HG03469 (cell line): ENCODE data around the gene TNFRSF1A.
A peak's percentile ranks its signal among the peaks of the same experiment; 100 is the strongest.

Experiments
- ATAC-seq: cut with Tn5 transposase; IDR thresholded peaks from one replicate; pipeline ENCODE4 v1.9.1; 2021; ENCODE audit warnings: mild to moderate bottlenecking, moderate library complexity, moderate number of reproducible peaks; ENCODE audit not compliant: unreplicated experiment

TNFRSF1A gene

DNA sequence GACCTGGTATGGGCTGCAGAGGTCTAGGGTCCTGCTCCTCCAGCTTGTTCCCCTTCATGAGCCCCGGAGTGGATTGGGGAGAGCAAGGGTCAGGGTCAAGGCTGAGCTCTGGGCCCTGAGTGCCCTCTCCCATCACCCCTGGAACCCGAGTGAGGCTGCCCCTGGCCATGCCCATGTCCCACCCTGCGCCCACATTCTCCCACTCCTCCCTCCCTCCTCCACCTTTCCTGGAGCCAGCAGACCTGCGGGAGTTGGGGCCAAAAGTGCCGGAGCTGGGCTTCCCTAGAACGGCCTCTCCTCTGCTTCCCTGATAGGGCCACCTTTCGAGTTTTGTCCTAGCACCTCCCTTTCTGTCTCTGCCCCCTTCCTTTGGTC, 32.9 kb upstream of the TNFRSF1A start:
- no peak for ATAC-seq

DNA sequence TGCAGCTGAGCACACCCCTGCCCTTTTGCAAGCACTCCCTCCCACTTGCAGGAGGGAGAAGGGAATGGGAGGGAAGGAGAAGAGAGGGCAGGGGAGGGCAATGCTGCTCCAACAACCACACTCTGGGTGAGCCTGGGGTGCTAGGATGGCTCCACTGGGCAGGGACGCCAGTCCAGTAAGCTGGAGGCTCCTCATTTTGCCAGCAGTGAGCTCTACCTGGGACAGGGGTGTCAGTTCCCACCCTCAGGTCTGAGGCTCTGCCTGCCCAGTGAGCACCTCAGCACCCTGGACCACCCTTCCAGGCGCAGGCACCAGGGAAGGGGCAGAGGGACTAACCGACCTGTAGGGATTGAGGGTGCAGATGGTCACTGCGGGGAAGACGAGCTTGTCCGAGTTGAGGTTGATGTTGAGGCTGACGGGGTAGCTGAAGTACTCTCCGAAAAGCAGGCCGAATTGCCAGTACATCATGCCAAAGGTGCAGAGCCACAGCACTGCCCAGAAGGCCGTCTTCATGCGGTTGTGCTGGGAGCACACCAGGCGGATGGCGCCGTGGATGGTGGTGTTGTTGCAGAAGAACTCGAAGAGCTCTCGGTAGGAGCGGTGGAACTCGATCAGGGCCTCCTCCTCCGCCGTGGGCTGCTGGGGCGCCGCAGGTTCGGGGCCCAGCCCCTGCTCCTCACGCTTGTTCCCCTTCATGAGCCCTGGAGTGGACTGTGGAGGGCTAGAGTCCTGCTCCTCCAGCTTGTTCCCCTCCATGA, 32.3 kb upstream of the TNFRSF1A start:
- no peak for ATAC-seq

DNA sequence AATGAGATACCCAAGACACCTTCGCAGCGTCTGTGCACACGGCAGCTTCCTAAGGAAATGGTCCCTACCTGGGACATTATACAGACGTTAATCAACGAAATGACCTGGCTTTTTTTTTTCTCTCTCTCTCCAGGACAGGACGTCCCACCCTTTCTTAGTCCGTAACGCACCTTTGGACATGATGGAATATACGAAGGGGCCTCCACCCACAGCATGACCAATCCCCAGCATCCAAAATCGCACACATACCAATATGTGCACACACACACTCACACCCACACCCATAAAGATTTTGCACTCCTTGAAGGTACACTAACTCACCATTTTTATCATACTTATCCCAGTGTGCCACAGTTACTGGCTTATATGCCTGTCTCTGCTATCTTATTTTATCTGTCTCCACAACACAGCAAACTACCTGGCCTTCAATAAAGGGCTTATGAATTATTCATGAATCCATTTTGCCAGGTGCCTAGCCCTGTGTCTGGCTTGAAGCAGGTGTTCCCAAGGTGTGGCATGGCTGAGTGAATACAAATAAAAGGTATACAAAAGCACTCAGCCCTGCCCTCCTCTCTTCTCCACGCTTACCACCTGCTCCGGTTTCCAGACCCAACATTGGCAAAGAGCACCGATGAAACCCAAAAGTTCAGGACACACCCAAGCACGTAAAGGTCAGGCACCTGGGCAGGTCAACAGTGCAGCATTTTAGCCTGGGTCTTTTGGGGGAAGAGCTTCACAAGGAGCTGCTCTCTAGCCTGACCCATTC, 31.3 kb upstream of the TNFRSF1A start:
- ATAC-seq, result no peak

DNA sequence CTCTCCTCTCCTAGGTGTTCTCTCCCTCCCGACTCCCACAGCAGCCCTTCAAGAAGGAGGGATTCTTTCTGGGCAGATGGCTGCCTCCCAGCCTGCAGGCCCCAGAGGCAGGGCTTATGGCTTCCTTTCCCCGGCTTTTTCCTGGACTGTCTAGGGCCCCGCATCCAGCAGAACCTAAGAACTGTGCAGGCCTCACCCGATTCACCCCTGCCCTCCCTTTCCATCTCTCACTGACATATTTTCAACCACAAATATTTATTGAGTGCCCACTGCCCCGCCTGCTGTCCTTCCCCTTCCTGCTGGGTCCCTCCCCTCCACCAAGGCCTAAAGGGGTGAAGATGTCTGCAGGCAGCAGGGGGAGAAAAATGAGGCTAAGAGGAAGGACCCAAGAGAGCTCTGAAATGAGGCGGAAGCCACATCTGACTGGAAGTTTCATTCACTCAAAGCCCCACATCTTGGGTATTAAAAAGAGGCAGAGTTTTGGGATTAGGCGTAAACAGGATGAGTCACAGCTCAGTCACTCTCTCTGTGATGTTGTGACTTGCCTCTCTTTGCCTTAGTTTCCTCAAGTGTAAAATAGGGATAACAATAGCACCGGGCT, 30.6 kb upstream of the TNFRSF1A start:
- ATAC-seq, result no peak

DNA sequence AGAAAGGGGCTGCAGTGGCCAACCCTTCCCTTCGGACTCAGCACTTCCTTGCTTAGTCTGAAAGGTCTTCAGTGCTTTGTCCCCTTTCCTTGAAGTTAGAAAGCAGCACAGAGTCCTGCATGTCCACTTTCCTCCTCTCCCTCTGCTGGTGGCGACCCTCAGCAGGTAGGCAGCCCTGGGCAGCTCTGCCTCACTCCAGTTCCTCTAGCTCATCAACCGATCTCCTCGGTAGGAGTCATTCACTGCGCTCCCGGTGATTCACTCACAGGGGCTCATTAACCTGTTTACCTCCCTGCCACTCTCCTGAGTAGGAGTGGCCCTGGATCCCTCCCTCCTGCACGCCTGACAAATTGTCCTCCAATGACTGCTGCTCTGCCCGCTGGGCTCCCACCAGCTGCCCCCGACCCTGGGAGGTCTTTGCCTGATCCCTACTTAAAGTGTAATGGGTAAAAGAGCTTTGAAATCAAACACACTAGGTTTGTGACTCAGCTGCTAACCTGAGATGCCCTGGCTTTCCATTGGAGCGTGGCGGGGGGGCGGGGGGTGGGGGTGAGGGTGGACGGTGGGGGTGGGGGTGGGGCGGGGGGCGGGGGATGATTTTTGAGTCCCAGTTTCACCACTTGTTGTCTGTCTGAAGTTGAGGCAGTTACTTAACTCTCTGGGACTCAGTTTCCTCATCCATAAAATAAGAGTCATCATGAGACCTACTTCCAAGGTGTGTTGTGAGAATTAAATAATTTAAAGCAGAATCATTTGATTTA, 29.3 kb upstream of the TNFRSF1A start:
- no peak for ATAC-seq

DNA sequence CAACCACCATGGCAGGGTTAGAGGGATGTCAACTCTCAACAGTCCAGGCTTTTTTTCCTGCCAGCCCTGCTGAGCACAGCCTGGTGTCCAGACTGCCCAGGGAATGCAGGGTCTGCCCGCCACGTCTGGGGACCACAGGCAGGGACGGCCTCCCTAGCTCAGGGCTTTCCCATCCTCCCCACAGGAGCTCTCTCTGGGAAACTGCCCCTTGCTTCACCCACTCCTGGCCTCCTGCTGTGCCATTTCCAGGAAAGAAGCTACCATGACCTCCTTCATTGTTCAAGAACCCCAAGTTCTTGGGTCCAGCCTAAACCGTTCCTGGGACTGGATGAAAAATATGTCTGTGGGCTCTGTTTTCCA, 28.7 kb upstream of the TNFRSF1A start:
- no peak for ATAC-seq

DNA sequence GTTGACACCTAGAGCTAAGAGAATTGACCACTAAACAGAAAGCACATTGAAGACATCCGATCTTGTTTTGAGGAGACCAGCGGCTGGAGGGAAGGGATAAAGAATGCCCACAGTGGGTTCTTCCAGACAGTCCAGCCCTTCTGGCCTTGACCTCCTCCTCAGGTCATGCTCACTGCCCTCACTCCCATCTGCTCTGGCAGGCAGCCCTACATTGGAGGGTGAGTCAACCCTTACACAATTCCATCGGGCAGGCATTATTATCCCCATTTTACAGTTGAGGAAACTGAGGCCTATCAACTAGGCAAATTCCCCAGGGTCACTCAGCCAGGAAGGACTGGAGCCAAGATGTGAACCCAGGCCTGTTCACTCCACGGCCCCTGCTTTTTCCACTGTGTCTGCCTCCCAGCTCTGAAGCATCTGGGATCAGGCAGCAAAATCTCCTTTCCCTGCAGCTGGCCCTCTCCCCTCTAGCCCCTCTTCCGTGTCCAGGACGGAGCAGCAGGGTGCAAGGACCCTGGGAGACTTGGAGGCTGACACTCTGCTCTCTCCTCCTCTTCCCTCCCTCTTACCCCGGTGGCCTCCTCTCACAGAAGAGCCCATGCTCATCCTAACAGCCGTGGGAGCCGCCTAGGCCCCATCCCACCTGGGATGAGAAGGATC, 28.2 kb upstream of the TNFRSF1A start:
- no peak for ATAC-seq

DNA sequence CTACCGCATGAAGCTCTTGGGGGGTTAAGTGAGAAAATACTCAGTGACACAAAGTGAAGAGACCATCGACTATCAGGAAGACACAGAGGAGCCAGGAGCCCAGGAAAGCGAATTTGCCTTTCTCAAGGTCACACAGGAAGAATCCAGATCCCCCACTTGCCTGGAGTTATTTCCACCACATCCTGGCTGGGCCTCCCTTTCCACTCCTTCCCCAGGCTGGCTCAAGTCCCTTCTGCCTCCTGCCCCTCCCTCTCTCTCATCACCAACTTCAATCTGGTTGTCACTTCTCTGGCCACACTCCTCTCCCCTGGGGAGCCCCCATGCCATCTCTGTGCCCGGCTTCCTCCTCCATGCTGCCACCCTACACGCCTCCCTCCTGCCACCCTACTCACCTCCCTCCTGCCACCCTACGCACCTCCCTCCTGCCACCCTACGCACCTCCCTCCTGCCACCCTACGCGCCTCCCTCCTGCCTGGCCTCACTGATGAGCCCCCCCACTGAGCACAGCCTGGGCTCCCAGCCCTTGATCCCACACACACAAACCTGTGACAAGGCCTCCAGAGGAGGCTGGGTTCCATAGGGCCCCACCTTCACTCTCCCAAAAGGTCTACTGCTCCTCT, 27.1 kb upstream of the TNFRSF1A start:
- no peak for ATAC-seq

DNA sequence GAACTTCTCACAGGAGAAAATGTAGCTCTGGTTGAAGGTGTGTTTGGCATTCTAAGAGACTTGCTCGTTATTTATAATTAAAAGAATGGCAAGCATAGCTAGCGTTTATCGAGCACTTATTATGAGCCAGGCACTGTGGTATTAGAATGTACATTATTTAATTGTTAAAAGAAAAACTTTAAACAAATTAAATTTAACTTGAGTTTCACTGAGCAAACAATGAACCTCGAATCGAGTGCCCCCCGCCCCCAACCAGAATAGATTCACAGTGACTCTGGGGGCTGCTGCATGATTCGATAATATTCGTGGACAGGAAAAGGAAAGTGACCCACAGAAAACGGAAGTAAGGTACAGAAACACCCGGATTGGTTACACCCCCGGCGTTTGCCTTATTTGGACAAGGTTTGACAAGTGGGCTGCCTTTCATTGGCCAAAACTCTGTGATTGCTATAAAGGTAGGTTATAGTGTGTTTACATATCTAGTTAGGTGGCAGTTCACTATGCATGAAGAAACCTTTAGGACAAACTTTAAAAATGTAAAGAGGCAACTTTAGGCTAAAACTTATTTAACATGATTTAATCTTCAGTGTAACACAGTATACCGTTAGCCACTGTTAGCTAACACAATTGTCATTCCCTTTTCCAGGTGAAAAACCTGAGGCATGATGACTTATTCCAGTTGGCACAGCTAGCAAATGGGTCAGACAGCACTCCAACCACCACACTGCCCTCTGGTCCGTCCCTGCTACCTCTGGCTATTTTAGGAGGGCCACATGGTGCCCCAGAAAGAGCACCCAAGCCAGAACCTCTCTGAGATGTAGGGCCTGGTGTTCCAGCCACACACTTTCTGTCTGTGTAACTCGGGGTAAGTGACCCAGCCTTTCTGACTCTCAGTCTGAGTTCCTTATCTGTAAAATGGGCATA, 26.4 kb upstream of the TNFRSF1A start:
- no peak for ATAC-seq

DNA sequence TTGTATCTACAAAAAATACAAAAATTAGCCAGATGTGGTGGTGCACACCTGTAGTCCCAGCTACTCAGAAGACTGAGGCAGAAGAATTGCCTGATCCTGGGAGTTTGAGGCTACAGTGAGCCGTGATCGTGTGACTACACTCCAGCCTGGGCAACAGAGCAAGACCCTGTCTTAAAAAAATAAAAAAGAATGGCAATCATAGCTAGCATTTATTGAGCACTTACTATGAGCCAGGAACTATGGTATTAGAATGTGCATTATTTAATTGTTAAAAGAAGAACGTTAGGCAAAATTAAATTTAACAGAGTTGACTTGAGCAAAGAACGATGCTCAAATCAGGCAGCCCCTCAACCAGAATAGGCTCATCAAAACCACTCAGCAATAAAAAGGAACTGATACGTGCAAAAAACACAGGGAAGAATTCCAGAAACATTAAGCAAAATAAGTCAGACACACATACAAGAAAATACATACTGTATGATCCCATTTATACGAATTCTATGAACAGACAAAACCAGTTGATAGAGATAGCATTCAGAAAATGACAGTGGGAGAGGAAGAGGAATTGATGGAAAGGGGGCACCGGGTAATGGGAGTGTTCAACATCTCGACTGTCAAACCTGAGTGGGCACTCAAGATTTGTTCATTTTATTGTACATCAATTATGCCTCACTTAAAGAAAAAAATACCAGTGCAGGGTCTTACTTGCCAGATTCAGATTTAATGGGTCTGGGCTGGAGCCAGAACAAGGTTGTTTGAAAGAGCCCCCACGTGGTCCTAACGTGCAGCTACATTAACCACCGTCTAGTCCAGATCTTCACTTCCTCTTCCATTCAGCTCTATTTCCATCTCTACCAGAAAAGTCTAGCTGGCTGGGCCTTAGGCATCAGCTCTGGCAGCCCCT, 25.4 kb upstream of the TNFRSF1A start:
- peak; percentile 56 for ATAC-seq

DNA sequence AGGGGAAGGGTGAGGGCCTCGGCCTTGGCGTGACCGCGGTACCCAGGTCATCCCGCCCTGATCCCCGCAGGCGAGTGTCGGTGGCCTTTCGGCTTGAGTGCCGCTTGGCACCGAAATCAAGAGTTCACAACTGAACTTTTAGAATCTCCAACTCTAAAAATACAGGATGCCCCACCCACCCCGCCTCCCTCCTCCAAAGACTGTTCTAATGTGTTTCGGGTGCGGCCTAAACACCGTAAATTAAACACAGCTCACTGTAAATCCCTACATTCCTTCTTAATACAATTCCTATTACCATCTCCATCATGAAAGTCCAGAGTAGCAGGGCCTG, 22.1 kb upstream of the TNFRSF1A start:
- no peak for ATAC-seq

DNA sequence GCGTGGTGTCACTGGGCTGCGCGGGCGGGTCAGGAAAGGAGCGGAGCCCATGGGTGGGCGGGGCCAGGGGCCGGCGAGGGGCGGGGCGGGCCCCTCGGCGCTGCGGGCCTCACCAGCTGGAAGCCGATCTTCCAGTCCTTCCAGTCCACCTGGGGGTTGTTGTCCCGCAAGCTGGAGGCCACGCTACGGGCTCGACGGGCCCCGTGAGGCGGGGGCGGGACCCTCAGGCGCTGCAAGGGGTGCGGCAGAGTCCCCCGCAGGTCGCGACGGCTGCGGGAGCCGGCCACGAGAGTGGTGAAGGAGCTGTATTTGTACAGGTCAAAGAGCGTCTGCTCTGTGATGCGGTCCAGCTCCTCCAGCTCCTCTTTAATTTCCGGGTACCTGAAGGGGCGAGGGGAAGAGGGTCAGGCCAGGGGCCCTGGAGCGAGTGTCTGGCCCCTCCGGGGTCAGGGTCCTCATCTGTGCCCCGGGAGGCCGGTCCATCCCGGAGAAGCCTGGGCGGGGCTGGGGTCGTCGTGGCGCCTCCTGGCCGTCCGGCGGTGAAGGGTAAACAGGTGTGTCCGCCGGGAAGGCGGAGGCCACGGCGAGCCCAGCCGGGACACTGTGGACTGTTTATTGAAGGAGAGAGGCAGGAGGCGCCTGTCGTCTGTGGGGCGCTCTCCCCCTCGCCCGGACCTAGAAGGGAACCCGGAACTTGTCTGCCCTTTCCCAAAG, 21.6 kb upstream of the TNFRSF1A start:
- ATAC-seq, result no peak

DNA sequence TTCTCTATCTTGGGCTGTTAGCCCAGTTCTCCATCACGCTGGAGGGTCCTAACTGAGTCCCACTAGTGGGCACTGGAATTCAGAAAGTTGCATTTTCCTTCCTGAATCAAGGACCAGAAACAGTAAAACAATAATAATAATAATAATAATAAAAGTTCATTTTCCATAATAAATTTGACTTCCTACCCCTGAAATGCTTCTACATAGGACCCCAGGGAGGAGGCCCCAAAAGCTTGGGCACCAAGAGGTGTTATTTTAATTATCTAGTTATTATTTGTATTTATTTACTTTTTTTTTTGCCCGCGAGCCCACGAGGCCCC, 21.1 kb upstream of the TNFRSF1A start:
- ATAC-seq, result no peak

DNA sequence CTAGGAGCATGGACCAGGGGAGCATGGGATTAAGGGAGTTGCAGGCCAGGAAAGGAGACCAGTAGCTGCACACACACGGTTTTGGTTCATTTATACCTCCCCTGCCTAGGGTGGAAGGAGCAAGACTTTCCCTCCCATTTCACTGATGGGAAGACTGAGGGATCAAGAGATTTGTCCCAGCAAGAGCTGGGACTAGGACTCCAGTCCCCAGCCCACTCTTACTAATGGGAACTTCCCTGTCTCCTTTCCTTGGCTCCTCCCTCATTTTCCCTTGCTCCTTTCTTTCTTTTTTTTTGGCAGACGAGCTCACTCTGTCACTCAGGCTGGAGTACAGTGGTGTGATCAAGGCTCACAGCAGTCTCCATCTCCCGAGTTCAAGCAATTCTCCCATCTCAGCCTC, 20.5 kb upstream of the TNFRSF1A start:
- no peak for ATAC-seq

DNA sequence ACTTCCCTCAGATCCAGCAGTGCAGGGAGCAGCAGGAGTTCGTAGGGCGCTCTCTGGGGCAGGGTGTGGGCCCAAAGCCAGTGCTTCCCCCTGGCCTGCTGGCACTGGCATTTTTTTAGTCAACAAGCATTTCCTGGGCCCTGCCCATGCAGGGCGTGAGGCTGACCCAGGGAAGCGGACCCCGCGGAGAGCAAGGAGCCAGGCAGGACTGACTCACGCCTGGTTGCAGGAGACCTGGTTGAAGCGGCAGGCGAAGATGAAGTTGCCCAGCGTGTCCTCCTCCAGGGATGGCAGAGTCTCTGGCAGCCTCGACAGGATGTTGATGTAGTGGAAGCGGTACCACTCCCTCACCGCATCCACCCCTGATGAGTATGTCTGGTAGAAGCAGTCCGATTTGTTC, 20.0 kb upstream of the TNFRSF1A start:
- ATAC-seq, result no peak

DNA sequence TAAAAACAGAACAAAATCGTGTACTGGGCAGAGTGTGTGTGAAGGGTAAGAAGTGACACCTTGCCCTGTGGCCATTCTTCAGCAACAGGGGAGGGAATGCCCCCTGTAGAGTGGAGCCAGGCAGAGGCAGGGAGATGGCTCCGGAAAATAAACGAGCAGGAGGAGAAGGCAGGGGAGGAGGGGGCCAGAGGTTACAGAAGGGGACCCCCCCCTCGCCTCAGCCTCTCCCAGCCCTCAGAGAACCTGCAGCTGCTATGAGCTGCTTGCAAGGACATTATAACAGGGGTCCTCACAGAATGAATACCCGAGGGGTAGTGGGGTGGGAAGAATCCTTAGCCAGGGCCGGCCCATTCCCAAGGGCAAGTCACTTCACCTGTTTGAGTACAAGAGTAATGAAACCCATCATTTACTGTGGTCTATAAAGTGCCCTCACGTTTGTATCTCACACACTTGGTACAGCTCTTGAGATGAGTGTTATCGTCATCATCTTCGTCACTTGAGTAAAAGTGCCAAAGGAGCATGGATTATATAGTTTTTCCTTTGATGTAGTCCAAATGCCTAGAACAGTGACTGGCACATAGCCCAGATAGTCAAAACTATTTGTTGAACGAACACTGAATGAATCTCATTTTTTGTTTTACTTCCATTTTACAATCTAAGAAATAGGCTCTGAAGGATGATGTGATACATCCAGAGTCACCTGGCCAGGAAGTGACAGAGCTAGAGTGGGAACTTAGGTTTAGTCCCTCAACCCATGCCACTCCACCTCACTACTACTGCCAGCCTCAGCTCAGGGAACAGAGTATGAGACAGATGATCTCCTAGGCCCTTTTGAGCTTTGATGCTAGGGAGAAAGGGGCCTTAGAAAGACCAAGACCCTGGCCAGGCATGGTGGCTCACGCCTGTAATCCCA, 19.0 kb upstream of the TNFRSF1A start:
- no peak for ATAC-seq

DNA sequence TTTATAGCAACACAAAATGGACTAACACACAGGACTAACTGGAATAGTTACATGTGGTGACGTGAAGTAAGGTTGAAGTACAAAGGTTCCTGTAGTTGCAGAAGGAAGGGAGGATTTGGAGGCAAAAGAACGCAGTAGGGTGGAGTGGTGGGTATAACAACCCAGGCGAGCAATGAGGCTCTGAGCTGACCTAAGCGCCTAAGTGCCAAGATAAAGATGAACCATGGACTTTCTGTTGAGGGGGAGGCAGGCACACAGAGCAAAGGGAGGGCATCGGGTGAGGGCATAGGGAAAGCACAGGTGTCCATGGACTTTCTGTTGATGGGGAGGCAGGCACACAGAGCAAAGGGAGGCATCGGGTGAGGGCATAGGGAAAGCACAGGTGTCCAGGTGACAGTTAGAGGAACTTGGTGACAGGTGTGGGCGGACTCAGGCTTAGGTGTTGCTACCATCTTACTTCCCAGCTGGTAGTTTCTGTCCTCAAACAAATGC, 18.2 kb upstream of the TNFRSF1A start:
- no peak for ATAC-seq
